SK-N-MC (cell line): ENCODE data around the gene MLC1.

Experiments used
- DNase-seq: peaks from one replicate; pipeline ENCODE4 v3.0.0-alpha.2; 2011; ENCODE audit warnings: low read depth, low spot score
- H3K27ac ChIP-seq: fragments of 200-600 bp; sonication (generic); 2 replicates; pipeline ENCODE4 v1.5.1; 2016; ENCODE audit warnings: mixed run types
- H3K36me3 ChIP-seq: fragments of 200-600 bp; sonication (generic); 2 replicates; pipeline ENCODE4 v1.6.1; 2017; ENCODE audit warnings: antibody characterized with exemption, low read length, mixed read lengths; ENCODE audit not compliant: insufficient read depth
- H3K4me3 ChIP-seq: fragments of 200-600 bp; sonication (generic); 2 replicates; pipeline ENCODE4 v1.5.1; 2016
- H3K9ac ChIP-seq: fragments of 200-600 bp; sonication (generic); 2 replicates; pipeline ENCODE4 v1.8.0; 2017; ENCODE audit warnings: mixed run types, mixed read lengths; ENCODE audit not compliant: insufficient read length
- H3K9me3 ChIP-seq: fragments of 200-600 bp; sonication (generic); 2 replicates; pipeline ENCODE4 v1.6.1; 2017; ENCODE audit warnings: low read depth, mild to moderate bottlenecking, antibody characterized with exemption, low read length, moderate library complexity, mixed read lengths
- EZH2 ChIP-seq: fragments of 200-600 bp; sonication (generic); IDR thresholded peaks from one replicate; pipeline ENCODE4 v1.6.1; 2017; ENCODE audit warnings: antibody characterized with exemption
- FOXP2 ChIP-seq: optimal IDR thresholded peaks from 2 replicates; pipeline ENCODE3; 2011; ENCODE audit warnings: mild to moderate bottlenecking, moderate library complexity; ENCODE audit not compliant: insufficient read depth; ENCODE audit errors: extremely low read length, control extremely low read depth
- POLR2AphosphoS5 ChIP-seq: IDR thresholded peaks from 2 replicates; pipeline ENCODE4 v1.6.1; 2012; ENCODE audit warnings: mild to moderate bottlenecking, low read depth, low read length, borderline replicate concordance

The MLC1 gene

DNA sequence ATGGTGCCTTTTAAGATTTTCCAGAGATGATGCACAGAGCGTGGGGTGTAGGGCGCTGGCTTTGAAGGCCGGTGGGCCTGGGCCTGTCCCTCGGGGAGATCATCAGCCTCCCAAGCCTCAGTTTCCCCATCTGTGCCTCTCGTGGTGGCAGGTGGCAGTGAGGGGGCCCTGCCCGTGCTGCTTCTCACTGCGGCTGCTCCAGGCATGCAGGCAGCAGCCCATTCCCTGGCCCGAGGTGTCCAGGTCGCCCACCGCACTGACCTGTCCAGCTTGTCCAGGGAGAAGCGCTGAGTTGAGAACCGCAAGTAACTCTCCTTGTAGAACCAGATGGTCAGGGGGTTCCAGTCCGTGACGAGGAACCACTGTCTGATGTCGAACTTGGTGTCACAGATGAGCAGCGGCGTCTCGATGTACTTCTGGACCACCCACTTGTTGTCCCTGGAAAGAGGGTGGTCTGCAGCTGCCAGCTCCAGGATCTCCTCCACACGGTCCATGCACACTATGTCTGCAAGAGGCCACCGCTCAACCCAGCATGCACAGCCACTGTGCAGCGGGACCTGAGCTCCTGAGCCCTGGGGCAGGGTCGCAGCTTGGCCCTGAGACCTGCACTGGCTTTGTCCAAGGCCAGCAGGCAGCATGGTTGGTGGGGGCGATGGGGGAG, 52.2 kb downstream of the MLC1 start:
- no peak for TF ChIP-seq POLR2AphosphoS5
- no peak for TF ChIP-seq FOXP2
- H3K27ac ChIP-seq: no peak overlapping the region
- H3K36me3 ChIP-seq: no peaks in the 10 kb centered on the region
- H3K9me3 ChIP-seq: no peaks in the 10 kb centered on the region
- no peak for DNase-seq
- no peak overlapping the region for H3K4me3 ChIP-seq
- H3K9ac ChIP-seq: no peak overlapping the region

DNA sequence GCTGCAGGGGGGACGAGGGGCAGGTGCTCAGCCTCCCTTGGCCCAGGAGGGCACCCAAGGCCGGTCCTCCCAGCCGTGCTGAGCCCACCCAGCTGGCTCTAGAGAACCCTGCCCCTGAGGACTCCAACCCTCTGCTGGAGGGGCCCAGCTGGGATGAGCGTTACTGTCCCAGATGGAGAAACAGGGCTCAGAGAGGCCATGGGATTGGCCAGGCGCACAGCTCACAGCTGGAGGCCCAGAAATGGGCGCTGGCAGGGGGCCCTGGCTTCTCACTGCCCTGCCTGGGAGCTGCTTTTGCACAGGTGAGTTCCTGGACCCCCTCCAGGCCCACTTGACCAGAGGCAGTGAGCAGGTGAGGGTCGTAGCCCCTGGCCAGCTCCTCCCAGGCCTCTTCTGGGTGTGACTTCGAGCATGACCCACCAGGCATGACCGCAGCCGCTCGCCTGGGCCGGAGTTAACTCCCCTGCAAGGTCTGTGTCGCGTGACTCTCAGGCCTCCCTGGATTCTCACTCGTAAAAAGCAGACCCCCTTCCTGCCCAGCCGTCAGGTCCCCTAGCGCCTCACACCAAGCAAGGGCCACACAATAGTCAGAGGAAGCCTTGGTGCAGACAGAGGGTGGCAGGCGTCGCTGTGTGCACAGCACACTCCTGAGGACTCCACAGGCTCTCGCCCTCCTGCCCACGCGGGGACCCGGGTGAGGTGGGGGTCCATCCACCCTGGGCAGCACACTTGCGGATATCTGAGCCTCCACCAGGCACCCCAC, 52.9 kb downstream of the MLC1 start:
- Histone ChIP-seq H3K27ac (no peak overlapping the region), H3K36me3 (no peaks in the 10 kb centered on the region), H3K9ac (no peak overlapping the region), H3K4me3 (no peak overlapping the region), H3K9me3 (no peaks in the 10 kb centered on the region)
- TF ChIP-seq EZH2: no peak
- no peak for TF ChIP-seq POLR2AphosphoS5
- no peak for TF ChIP-seq FOXP2
- DNase-seq: no peak

DNA sequence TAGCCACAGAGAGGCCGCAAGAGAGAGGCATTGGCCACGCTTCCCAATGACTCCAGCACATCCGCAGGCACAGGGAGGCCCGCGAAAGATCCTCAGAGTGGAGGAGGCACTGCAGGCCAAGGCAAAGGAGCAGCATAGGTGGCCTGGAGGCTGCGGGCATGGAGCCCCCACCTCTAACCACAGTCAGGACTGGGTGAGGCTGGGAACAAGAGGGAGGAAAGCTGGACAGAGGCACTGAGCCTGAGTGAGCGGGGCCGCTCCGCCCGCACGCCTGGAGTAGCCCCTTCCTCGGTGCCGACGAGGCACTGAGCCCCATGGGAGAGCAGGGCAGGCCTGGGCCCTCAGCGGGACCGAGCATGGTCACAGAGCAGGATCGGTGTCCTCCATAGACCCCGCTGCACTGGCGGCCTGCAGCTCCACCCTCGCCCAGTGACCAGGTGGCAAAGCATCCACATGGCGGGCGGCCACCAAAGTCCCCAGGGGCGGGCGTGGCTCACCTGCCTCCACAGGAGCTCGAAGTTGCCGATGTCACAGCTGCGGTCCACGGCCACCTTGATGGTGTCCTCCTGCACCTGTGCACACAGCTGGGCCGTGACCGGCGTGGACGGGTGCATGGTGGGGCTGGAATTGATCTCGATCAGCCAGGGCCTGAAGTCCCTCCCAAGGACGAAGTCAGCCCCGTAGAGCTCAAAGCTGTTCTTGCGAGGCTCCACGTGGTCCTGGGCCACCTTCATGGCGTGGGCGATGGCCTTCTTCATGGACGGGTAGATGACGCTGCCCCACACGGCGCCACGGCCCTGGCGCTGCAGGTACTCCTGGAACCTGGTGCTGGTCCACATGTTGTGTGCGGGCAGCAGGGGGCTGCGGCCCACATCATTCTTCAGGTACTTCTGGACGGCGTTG, 53.8 kb downstream of the MLC1 start:
- Histone ChIP-seq H3K27ac (no peak overlapping the region), H3K9me3 (no peaks in the 10 kb centered on the region), H3K9ac (no peak overlapping the region), H3K36me3 (no peaks in the 10 kb centered on the region), H3K4me3 (no peak overlapping the region)
- no peak for DNase-seq
- TF ChIP-seq EZH2 (no peak), POLR2AphosphoS5 (no peak), FOXP2 (no peak)

DNA sequence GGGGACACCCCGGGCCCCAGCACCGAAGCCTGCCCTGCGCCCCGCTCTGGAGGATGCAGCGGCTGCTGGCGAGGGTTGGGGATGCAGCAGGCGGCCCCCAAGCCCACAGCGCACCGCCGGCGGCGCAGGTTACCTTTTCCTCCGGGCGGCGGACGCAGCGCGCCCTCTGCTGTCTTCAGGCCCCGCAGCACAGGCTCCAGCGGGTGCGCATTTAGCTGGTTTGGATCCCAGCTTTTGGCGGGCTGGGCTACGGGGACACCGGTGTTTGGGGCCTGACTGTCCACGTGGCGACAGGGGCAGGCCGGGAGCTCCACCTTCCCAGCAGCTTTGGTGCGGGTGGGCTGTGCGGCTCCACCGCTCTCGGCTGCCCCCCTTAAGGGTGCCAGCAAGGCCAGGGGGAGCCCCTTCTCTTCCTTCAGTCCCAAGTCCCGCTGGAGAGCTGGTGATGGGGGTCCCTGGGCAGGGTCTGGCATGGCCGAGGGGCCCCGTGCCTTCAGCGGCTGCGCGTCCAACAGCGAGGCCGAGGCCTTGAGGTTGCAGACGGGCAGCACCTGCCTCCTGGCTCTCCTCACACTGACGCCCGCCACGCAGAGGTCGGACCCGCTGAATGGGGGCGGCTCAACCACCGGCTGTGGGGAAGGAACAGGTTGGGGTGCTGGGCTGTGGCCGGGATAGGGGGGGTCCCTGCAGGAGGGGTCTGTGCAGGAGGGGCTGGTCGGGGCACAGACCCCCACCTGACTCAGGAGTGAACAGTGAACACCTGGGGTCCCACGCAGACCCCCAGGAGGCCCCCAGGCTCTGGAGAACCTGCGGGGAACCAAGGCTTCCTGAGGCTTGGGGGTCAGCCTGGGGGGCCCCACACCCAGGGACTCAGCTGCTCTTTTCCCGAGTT, 54.7 kb downstream of the MLC1 start:
- Histone ChIP-seq H3K9ac (no peak overlapping the region), H3K4me3 (no peak overlapping the region), H3K36me3 (no peaks in the 10 kb centered on the region), H3K9me3 (no peaks in the 10 kb centered on the region), H3K27ac (no peak overlapping the region)
- no peak for TF ChIP-seq EZH2
- no peak for TF ChIP-seq POLR2AphosphoS5
- TF ChIP-seq FOXP2: no peak
- DNase-seq: no peak

DNA sequence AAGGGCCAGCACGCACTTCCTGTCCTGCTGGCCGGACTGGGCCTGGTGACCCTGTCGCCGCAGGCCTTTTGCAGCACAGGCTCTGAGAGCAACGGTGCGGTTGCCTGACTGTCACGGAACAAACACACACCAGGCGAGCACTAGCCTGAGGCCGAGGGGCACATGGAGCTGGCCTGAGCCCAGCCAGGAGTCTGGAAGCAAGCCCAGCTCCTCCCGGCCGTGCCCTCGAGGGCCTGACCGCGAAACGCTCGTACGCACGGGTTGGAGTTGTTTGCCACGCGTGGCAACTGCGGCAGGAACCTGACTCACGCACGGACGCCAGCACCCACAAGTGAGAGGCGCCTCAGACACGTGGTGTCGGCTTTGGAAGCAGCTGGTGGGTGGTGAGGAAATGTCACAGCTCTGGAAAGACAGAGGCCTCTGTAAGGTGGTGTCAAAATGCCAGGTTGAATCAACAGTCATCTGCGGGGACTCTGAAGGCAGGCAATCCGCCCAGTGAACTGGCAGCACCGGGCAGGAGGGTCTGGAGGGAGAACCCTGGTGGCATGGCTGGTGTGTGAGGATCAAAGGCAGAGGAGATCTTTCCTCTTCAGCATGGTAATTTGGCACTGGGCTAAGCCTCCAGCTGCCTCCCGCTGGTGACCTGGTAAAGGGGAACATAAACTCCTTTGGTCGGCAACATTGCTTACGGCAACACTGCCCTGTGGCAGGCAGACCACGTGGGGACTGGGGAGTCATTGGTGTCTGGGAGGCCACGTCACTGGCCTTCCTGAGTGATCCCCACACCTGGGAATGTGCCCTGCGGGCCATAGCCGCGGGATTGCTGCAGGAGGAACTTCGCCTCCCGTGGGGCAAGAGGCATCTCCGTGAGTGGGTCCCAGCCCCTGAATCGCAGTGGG, 57.3 kb downstream of the MLC1 start:
- no peak for DNase-seq
- TF ChIP-seq POLR2AphosphoS5 (no peak), FOXP2 (no peak), EZH2 (no peak)
- H3K9ac ChIP-seq: no peak overlapping the region
- H3K27ac ChIP-seq: no peak overlapping the region
- H3K36me3 ChIP-seq: no peaks in the 10 kb centered on the region
- H3K4me3 ChIP-seq: no peak overlapping the region
- H3K9me3 ChIP-seq: no peaks in the 10 kb centered on the region

DNA sequence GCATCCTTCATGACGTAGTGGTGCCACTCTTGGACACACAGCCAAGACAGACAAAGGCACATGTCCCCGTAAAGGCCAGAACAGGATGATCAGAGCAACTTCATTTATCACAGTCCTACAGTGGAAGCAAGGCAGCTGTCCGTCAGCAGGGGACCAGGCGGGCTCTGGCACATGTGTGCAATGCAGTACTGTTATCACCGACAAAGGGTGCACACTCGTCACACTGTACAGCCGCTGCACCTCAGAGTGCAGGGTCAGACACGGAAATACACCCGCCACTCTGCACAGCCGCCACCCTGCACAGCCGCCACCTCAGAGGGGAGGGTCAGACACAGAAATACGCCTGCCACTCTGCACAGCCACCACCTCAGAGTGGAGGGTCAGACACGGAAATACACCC, 59.2 kb downstream of the MLC1 start:
- no peak for DNase-seq
- H3K9me3 ChIP-seq: no peaks in the 10 kb centered on the region
- no peak overlapping the region for H3K27ac ChIP-seq
- no peaks in the 10 kb centered on the region for H3K36me3 ChIP-seq
- TF ChIP-seq EZH2 (no peak), FOXP2 (no peak)
- H3K4me3 ChIP-seq: no peak overlapping the region
- H3K9ac ChIP-seq: no peak overlapping the region
